GM21381 (cell line): Measurements from ENCODE around the gene NOX4.
"Not testable (repeated sequence)": the region's sequence is repeated elsewhere in the genome, so short reads cannot be mapped to it uniquely, and the experiment has no call there.

Source experiments
- ATAC-seq: cut with Tn5 transposase; IDR thresholded peaks from one replicate; pipeline ENCODE4 v1.9.1; 2021; ENCODE audit warnings: mild to moderate bottlenecking, moderate library complexity; ENCODE audit not compliant: unreplicated experiment

NOX4 gene

GRCh38 chr11:89463266-89463780, 27.9 kb downstream of the NOX4 start:
- ATAC-seq, result no peak

GRCh38 chr11:89458716-89459115, 32.5 kb downstream of the NOX4 start:
- no peak for ATAC-seq

- no peak for ATAC-seq
These were observed 34.0 kb downstream of the NOX4 start for GRCh38 chr11:89457190-89457589.

GRCh38 chr11:89456681-89457080, 34.5 kb downstream of the NOX4 start:
- ATAC-seq, result no peak

GRCh38 chr11:89452780-89453179, 38.4 kb downstream of the NOX4 start:
- ATAC-seq, result no peak

DNA sequence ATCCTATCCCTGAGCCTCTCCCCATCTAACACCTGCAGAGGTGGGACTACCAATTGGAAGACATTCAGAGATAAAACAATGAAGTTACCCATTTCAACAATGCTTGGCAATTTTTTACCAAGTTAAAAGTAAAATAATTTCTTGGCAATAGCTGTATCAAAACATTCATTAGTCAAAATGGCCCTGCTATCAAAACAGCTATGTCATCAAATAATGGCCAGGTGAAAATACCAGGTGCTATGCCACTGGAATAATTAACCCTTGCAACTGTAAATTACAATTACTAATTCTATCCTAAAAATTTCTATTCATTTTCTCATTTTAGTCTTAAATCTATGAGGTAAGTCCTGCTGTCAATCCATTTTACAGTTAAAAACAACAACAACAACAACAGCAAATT, 43.3 kb downstream of the NOX4 start:
- no peak for ATAC-seq

DNA sequence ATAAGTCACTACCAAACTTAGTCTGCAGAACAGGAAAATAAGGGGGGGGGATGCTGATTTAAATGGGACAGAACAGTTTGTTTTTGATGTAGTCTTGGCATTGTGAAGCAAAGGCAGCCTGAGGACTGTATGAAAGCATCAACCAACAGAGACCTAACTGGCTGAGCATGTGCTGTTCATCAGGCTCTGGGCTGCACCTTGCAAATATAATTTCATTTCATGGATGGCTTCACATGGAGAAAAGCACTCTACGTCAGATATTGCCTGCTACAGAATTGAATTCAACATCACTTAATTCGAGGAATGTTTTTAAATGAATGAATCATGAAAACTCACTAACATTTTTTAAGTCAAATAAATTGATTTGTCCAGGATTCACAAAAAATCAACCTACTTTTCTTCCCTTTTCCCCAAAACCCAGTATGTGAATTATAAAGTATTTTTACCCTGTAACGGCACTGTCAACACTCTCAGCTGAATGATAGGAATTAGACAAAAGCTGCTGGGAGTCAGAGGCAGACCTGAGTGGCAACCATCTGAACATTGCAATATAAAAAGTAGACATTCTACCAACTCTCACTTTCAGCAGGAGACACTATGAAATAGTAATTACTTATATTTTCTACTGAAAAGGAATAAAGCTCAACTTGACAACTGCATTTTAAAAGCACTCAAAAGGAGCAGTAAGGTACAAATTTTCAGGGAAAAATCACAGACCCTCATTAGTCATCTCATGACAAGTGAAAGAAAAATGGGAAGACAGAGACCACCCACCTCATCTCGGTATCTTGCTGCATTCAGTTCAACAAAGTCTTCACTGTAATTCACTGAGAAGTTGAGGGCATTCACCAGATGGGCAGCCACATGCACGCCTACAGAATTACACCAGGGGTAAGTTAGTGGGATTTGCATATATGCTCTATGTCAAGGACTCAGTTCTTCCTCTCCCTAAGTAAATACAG, 47.5 kb downstream of the NOX4 start:
- no peak for ATAC-seq

DNA sequence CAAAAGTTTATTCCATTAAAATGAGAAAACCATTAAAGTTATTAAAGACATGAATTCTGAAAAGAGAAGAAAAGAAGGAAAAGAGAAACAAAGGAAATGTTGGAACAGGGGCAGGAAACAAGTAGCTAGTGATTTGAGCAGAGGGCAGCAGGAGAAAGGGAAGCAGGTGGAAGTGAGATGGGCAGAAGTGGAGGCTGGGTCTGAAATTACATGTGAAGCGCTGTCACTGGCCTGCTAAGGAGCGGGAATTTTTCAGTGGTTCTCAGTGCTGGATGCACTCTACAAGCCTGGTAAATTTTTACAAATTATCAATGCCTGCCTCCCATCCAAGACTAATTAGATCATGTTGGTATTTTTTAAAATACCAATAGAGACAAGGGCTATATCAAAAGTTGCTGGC, 48.4 kb downstream of the NOX4 start:
- no peak for ATAC-seq

DNA sequence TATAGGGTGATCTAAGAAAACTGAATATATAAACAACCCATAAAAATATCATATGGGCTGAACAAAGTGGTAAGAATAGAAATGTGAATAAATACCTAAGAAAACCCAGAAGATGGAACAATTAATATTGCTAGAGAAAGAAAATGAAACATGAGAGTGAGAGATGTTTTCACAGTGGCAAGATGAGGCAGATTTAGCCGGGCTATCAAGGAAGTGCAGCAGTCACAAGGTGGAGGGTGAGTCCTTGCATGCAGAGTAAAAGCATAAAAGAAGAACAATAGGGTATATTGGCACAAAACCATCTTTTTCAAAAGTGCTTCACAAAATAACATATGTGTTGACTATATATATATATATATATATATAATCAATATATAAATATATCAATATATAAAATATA, 49.6 kb downstream of the NOX4 start:
- no peak for ATAC-seq

DNA sequence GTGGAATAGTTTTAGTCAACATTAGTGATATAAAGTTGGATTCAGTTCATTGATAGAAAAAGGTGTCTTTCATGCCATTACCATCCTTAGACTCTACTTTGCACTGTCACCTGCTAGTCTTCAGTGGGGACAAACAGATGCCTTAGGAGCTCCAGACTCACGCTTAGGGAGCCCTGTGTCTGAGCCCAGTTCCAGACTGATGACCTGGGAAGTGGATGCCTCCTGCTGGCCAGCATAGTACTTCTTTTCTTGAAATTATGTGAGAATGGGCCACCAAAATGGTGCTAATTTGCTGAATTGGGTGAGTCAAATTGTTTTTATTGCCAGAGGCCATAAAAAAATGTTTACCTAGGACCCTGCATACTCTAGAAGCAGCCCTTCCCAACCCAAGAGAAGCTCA, 53.9 kb downstream of the NOX4 start:
- ATAC-seq, result no peak

GRCh38 chr11:89436071-89436470, 55.1 kb downstream of the NOX4 start:
- no peak for ATAC-seq

GRCh38 chr11:89433278-89433677, 57.9 kb downstream of the NOX4 start:
- ATAC-seq, result no peak

DNA sequence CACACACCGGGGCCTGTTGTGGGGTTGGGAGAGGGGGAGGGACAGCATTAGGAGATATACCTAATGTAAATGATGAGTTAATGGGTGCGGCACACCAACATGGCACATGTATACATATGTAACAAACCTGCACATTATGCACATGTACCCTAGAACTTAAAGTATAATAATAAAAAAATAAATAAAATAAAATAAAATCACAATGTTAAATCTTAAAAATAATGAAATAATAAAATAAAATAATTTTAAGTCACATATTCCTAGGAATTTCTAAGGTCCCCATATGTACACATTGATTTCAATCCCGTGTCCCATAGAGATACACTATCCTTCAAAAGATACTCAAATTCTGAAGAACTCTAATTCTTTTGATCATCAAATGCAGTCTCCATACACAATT, 59.0 kb downstream of the NOX4 start:
- ATAC-seq, result not testable (repeated sequence)

GRCh38 chr11:89426501-89426900, 64.7 kb downstream of the NOX4 start:
- not testable (repeated sequence) for ATAC-seq

DNA sequence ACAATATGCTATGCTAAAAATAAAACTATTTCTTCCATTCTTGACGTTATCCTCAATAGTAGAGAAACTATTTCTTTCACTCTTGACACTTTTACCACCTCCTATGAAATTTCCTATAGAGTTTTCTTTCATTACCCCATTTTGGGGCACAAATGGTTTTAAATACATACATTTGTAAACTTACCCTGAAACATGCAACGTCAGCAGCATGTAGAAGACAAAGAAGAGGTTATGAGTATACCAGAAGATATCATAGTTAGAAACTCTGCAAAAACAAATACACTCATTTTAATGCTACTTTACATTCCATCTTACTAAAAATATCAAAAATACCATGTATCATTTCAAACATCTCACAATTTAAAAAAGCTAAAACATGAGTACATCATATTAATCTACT, 69.5 kb downstream of the NOX4 start:
- no peak for ATAC-seq

DNA sequence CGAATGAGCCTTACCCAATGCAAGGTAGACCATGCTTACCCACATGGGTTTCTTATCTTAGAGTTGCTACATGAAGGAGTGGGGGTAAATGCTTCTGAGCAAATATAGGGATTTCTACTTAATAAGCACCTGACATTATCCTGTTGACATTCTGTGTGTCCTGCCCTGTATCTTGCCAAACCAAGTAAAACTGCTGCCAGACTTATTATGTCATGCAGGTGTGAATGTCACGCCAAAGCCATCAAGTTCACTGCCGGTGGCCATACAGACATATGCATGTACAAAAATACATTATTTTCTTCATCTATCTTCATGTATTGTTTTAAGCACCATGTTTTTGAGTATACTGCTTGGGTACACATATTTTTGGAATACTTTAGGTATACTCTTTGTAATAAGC, 70.2 kb downstream of the NOX4 start:
- no peak for ATAC-seq

DNA sequence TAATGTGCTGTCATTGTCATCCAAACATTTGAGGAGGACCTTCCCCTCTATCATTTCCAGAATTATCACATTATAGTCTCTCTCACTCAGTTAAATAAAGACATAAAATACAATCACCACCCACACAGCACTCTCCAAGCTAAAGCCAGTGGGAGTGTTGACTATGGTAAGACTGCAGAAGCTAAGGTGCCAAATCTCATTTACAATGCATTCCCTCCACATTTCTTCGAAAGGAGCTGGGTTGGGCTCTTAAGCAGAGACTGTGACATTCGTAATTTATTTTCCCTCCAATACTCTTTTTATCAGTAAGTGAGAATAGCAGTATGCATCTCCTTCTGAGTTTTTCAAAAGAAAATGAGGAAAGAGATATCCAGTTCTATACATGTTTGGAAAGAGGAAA, 74.2 kb downstream of the NOX4 start:
- ATAC-seq, result no peak

- ATAC-seq, result not testable (repeated sequence)
These were observed 80.1 kb downstream of the NOX4 start for GRCh38 chr11:89411112-89411511.

GRCh38 chr11:89410666-89411065, 80.5 kb downstream of the NOX4 start:
- ATAC-seq, result not testable (repeated sequence)

GRCh38 chr11:89408441-89408840, 82.7 kb downstream of the NOX4 start:
- not testable (repeated sequence) for ATAC-seq

GRCh38 chr11:89405629-89406028, 85.5 kb downstream of the NOX4 start:
- ATAC-seq, result no peak

- not testable (repeated sequence) for ATAC-seq
These were observed 99.5 kb downstream of the NOX4 start for GRCh38 chr11:89391654-89392053.
